NCI-H446 treated with DMSO at 0.1 percent for 48 hours (cell line): ENCODE measurements around the gene FCAMR.
A peak's percentile ranks its signal among the peaks of the same experiment; 100 is the strongest.

ENCODE experiments used
- DNase-seq: peaks from one replicate; lab custom pipeline; 2025; lab: John Stamatoyannopoulos, UW

FCAMR gene, protein sequence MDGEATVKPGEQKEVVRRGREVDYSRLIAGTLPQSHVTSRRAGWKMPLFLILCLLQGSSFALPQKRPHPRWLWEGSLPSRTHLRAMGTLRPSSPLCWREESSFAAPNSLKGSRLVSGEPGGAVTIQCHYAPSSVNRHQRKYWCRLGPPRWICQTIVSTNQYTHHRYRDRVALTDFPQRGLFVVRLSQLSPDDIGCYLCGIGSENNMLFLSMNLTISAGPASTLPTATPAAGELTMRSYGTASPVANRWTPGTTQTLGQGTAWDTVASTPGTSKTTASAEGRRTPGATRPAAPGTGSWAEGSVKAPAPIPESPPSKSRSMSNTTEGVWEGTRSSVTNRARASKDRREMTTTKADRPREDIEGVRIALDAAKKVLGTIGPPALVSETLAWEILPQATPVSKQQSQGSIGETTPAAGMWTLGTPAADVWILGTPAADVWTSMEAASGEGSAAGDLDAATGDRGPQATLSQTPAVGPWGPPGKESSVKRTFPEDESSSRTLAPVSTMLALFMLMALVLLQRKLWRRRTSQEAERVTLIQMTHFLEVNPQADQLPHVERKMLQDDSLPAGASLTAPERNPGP

DNA sequence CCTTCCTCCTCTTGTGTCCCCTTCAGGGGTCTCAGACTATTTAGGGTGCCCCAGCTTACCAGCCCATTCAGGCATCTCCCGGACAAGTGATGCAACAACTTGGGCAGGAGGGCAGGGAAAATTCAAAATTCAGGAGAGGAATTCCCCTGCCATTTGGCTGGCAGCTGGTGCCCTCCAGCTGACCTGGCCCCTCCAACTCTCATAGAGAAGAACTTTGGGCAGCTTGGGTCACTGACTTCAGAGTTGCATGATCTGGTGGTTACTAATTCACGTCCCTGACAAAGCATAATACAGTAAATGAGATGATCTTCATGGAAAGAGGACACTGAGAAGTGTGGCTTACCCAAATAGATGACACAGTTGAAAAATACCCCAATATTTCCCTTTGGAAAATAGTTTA, at the start of gene FCAMR:
TSS of gene FCAMR (minus strand) at position 15 of the 400 bp plus-strand sequence. CDS start 335 bp downstream, outside the sequence.
- no peak for DNase-seq

- DNase-seq = no peak
Observed at GRCh38 chr1:207019661-207020060, 49.4 kb upstream of the FCAMR start.

GRCh38 chr1:207019161-207019560, 48.9 kb upstream of the FCAMR start:
- DNase-seq = no peak

GRCh38 chr1:207018707-207019106, 48.4 kb upstream of the FCAMR start:
- DNase-seq = no peak

GRCh38 chr1:207017615-207018559, 47.6 kb upstream of the FCAMR start:
- no peak for DNase-seq

GRCh38 chr1:207015791-207016190, 45.5 kb upstream of the FCAMR start:
- DNase-seq = no peak

DNA sequence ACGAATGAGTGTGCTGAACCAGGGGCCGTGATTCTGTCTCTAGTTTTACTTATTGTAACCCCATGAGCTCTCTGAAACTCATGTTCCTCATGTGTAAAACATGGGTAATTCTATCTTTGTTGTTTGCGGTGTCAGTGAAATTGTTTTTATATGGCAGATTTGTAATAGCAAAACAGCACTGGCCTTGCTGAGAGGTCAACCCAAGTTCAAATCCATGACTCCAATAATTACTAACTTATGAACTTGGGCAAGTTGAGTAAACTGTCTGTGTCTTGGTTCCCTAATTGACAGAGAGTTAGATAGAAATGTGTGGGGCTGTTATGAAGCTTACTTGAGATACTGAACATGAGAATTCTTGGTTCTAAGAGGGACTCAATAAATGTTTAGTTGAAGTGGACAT, 44.5 kb upstream of the FCAMR start:
- no peak for DNase-seq

- no peak for DNase-seq
Observed at GRCh38 chr1:207013321-207014085, 43.2 kb upstream of the FCAMR start.

DNA sequence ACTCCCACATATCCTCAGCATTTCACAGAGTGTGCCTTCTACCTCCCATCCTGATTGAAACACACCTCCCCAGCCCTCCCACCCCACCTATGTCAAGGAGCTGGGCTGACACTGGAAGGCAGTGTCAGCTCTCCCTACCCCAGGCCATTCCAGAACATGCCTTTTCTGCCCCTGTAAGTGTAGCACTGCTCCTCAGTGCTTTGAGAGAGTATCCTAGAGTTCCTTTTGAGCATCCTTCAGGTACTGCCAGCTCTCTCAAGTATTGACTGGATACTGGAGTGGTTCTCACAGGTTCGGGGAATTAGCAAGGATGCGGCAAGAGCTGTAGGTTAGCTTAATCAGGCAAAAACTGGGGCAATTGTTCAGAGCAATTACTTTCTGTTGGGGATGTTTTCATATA, 40.5 kb upstream of the FCAMR start:
- DNase-seq = no peak

DNA sequence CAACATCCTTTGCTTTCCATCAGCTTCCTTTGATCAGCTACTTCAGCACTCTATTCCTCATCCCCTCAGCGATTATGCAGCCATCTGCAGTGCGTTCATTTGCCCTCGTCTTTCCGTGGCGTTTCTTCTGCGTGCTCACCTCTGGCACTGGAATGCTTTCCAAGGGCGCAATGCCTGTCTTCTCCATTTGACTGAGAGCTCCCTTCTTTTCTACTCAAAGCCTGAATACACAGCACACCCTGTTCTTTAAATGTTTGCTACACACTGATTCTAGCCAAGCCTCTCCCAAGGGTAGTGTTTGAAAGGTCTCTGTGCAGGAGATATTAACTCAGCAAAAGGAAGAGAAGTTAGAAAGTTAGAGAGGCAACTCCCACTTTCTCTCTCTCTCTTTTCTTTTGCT, 39.7 kb upstream of the FCAMR start:
- DNase-seq = no peak

DNA sequence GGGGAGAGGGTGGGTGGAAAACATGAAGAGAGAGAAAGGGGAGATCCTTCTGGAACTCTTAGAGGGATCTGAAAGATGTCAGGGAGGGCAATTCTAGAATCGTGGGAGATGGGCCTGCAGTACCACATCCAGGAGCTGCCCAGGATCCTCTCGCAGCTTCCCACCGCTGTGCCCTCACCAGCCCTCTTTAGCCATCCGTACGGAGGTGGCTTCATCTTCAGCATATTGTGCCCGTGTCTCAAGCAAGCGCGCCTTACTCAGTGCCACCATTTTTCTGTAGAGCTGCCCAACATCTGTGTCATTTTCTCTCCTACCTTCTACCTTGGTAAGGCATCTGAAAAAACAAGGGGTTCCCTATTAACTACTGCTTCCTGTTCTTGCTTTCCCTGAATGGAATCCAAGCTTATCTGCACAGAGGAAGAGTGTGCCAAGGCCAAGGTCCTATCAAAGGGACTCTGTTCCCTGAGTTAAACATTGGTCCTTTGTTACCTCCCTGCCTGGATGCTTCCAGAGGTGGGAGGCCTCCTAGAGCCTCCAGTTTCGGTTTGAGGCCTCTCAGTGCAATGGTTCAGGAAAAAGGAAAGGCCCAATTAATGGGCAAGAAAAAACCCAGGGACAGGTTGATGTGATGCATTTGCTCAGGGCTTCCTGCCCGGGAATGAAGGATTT, 39.1 kb upstream of the FCAMR start:
- DNase-seq = no peak

DNA sequence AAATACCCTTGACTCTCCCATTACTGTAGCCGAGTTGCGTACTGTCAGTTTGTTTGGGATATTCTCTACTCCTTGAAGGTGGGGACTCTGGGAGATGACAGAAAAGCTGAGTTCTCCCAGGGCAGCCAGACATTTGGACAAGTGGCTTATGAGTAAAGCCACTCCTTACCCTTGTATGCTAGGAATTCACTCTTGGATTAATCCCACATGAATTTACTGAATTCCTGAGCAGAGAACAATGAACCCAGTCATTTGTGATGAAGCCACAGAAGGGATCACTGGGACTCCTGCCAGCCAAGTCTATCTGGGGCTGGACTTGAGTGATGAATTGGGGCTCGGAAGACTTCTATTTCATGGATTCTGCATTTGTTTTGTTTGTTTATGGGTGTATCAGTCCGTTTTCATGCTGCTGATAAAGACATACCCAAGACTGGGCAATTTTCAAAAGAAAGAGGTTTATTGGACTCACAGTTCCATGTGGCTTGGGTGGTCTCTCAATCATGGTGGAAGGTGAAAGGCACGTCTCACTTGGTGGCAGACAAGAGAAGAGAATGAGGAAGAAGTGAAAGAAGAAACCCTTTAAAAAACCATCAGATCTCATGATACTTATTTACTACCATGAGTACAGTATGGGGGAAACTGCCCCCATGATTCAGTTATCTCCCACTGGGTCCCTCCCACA, 37.2 kb upstream of the FCAMR start:
- no peak for DNase-seq

GRCh38 chr1:207006914-207007313, 36.7 kb upstream of the FCAMR start:
- DNase-seq = no peak

GRCh38 chr1:207006083-207006482, 35.8 kb upstream of the FCAMR start:
- no peak for DNase-seq

DNA sequence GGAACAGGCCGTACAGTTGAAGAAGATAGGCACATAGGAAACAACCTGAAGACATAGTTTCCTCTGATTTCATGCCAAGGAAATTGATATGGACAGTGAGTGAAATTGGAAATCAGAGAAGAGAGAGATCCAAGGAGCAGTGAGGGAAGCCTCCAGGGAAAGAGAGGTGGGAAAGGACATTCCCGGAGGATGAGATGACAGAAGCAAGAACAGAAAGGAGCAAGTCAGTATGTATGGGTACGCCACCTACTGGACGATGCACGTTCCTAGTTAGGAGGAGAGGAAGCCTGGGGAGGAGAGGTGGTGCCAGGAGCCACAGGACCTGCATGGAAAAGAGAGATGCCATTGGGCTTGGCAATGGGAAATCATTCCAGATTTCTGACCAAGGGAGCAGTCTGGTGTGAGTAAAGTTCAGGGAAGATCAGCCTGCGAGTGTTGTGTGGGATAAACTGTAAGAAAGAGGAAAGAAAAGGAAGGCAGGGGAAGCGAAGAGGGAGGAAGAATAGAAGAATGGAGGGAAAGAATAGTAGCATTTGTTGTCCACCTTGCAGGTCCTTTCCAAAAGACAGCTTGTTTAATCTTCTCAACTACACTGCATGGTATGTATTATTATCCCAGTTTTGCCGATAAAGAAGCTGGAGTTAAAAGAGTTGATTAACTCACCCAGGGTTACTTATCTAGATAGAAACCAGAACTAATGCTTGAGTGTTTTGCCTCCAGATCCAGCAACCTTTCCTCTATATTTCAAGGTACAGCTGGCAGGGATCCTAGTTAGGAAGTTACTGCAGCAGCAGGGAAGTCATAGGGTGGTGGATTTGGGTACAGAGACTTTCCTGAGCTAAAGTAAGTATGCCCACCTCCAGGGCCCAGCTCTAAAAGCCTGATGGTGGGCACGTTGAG, 34.9 kb upstream of the FCAMR start:
- DNase-seq = peak; percentile 27

GRCh38 chr1:207003210-207003609, 33.0 kb upstream of the FCAMR start:
- DNase-seq = no peak

GRCh38 chr1:207002724-207003146, 32.5 kb upstream of the FCAMR start:
- no peak for DNase-seq

- DNase-seq = no peak
Observed at GRCh38 chr1:207001492-207002245, 31.4 kb upstream of the FCAMR start.
